Adrenal gland (tissue), 12 donors: ENCODE measurements around the gene POLR2C. TPM values are rescaled to one million over a fixed set of nuclear protein-coding genes. Genes with fewer than 3 reads are reported as not detected.

Experiments
- DNase-seq, 7 donors: peaks; one replicate each; pipeline ENCODE4 v3.0.0-alpha.2; 2019 to 2020
- H3K27ac ChIP-seq, 5 donors: fragments of 200-600 bp; sonication (generic) in 4 of 5; 1 replicate in 3 of 5; 2 replicates in 2 of 5; pipeline versions ENCODE4 v1.5.1 to v1.8.0; 2016 to 2020; ENCODE audit warnings: mild to moderate bottlenecking in 1 of 5
- H3K27me3 ChIP-seq: fragments of 200-600 bp; 2 replicates; pipeline ENCODE4 v1.8.0; 2021
- H3K36me3 ChIP-seq, 2 donors: fragments of 200-600 bp; replicated peaks in 1 of 2; 1 replicate in 1 of 2; 2 replicates in 1 of 2; pipeline versions ENCODE4 v1.5.1 to v1.8.0; 2018 to 2022
- H3K4me1 ChIP-seq, 2 donors: fragments of 200-600 bp; replicated peaks in 1 of 2; 1 replicate in 1 of 2; 2 replicates in 1 of 2; pipeline versions ENCODE4 v1.5.1 to v1.8.0; 2018 to 2021
- H3K4me3 ChIP-seq, 4 donors: fragments of 200-600 bp; sonication (generic) in 3 of 4; one replicate each; pipeline ENCODE4 v1.5.1; 2016 to 2018
- H3K9me3 ChIP-seq, 3 donors: fragments of 200-600 bp; sonication (generic) in 1 of 3; replicated peaks in 1 of 3; 1 replicate in 2 of 3; 2 replicates in 1 of 3; pipeline versions ENCODE4 v1.5.1 to v1.8.0; 2016 to 2021
- CTCF ChIP-seq, 6 experiments: fragments of 450-650 bp in 4 of 6; fragments of 200-600 bp in 2 of 6; sonication (generic) in 1 of 6; IDR thresholded peaks; 1 replicate in 5 of 6; 2 replicates in 1 of 6; pipeline versions ENCODE4 v1.5.1 to v1.8.0; 2016 to 2021; ENCODE audit warnings: antibody characterized with exemption in 6 of 6, mild to moderate bottlenecking in 2 of 6, moderate library complexity in 1 of 6
- POLR2A ChIP-seq, 2 donors: fragments of 450-650 bp; IDR thresholded peaks; one replicate each; pipeline ENCODE4 v1.6.1; 2017; ENCODE audit warnings: antibody characterized with exemption in 2 of 2, mild to moderate bottlenecking in 2 of 2, moderate library complexity in 1 of 2
- WGBS, 4 donors: extraction: QIAGEN DNeasy Blood & Tissue Kit in 2 of 4; methylation state at CpG; one replicate each; pipeline versions ENCODE4 v1.1.5 to v1.1.7; 2013 to 2017; 5-methylcytosine and 5-hydroxymethylcytosine counted together
- intact Hi-C, 2 donors: fragments of 100-400 bp; cut with DNase I; formaldehyde crosslinking; loops; one replicate each; pipeline versions ENCODE4 v1.14.1 to v1.15.0; 2022 to 2023
- polyA plus RNA-seq, 3 donors: library from polyadenylated mRNA; stranded (reverse); fragments of 200-250 nt in 2 of 3; fragments of 350-450 nt in 1 of 3; fragmentation: Illumina TruSeq in 1 of 3; extraction: RNeasy Lipid Tissue Mini Kit (QIAGEN cat#74804) in 1 of 3; gene quantifications; one replicate each; pipeline ENCODE4 v1.2.3, GENCODE V29; 2013 to 2014
- total RNA-seq, 9 donors: library from RNA; depleted of rRNA in 4 of 9; stranded (reverse); fragments of >200 nt in 4 of 9; fragments of 120-200 nt in 1 of 9; fragmentation: NEBNext Ultra II Directional in 1 of 9; extraction: Animal tissue kit (Norgen Biotek cat#: 25700) in 1 of 9; gene quantifications; one replicate each; pipeline versions ENCODE4 v1.1.0 to v1.2.4, GENCODE V29; 2013 to 2023
- donor health status: healthy with polysubstance abuse.
- donor health status: Bipolar disorder and iron deficiency.
- donor health status: DM: yes; HTN: yes; CAD: no.
- donor health status: DM: no; HTN: no; CAD: no.
- donor health status: DM: no; HTN: no; CAD: no.
- donor health status: DM: yes; HTN: yes; CAD: no.

Gene POLR2C
- total and polyA plus RNA-seq, 12 donors: 28.3 to 147 (median 71.7) TPM

- Histone ChIP-seq H3K27ac (no peak overlapping the region), H3K9me3 (no peaks in the 10 kb centered on the region), H3K4me1 (no peaks in the 10 kb centered on the region), H3K4me3 (no peak overlapping the region), H3K36me3 (peaks cover 0 to 87% of the 10 kb centered on the region in 2 donors), H3K27me3 (no peaks in the 10 kb centered on the region)
- TF ChIP-seq POLR2A (IDR thresholded peaks at IDR 0.05) (no peak), CTCF (IDR thresholded peaks at IDR 0.05) (no peak)
- intact Hi-C loops: no loop called here
- 66 to 82% (median 81%) methylated on average over 5 of the region's 5 CpGs for WGBS, 4 donors
- DNase-seq: no peak
Observed at GRCh38 chr16:57430955-57431354, 31.5 kb upstream of the POLR2C start.

- H3K27me3 ChIP-seq: no peaks in the 10 kb centered on the region
- H3K4me3 ChIP-seq: no peak overlapping the region
- intact Hi-C loops: no loop called here
- H3K27ac ChIP-seq: no peak overlapping the region
- H3K36me3 ChIP-seq: peaks cover 0 to 94% of the 10 kb centered on the region in 2 donors
- no peak for DNase-seq
- 82 to 100% (median 92%) methylated on average over 2 of the region's 2 CpGs for WGBS, 4 donors
- no peak for TF ChIP-seq POLR2A (IDR thresholded peaks at IDR 0.05)
- TF ChIP-seq CTCF (IDR thresholded peaks at IDR 0.05): no peak
- H3K4me1 ChIP-seq: no peaks in the 10 kb centered on the region
- no peaks in the 10 kb centered on the region for H3K9me3 ChIP-seq
Observed at GRCh38 chr16:57432505-57432904, 30.0 kb upstream of the POLR2C start.

GRCh38 chr16:57432989-57433388, 29.5 kb upstream of the POLR2C start:
- Histone ChIP-seq H3K4me3 (no peak overlapping the region), H3K9me3 (no peaks in the 10 kb centered on the region), H3K4me1 (no peaks in the 10 kb centered on the region), H3K27me3 (no peaks in the 10 kb centered on the region), H3K36me3 (peaks cover 0 to 90% of the 10 kb centered on the region in 2 donors), H3K27ac (no peak overlapping the region)
- WGBS, 4 donors: 91 to 100% (median 95%) methylated on average over 1 to 3 of the region's 3 CpGs
- TF ChIP-seq POLR2A (IDR thresholded peaks at IDR 0.05) (no peak), CTCF (IDR thresholded peaks at IDR 0.05) (no peak)
- intact Hi-C loops: no loop called here
- DNase-seq: no peak

- Histone ChIP-seq H3K9me3 (no peaks in the 10 kb centered on the region), H3K27me3 (no peaks in the 10 kb centered on the region), H3K27ac (no peak overlapping the region), H3K4me1 (no peaks in the 10 kb centered on the region), H3K36me3 (peaks cover 0 to 86% of the 10 kb centered on the region in 2 donors), H3K4me3 (no peak overlapping the region)
- DNase-seq: no peak
- intact Hi-C loops: no loop called here
- TF ChIP-seq POLR2A (IDR thresholded peaks at IDR 0.05) (no peak), CTCF (IDR thresholded peaks at IDR 0.05) (no peak)
- WGBS, 4 donors: 83 to 99% (median 96%) methylated on average over 1 to 2 of the region's 2 CpGs
Observed at GRCh38 chr16:57434003-57434402, 28.5 kb upstream of the POLR2C start.
